Measurements from ENCODE around the gene DENND6B. TPM values are rescaled to one million over a fixed set of nuclear protein-coding genes. Genes with fewer than 3 reads are reported as not detected.

DENND6B gene
- total RNA-seq, 5 donors from 2014 or later (not counting 1 experiment from before 2014, with no cell fraction given), result 2.1 to 5.0 (median 3.5) TPM

- Mint-ChIP-seq H3K27me3 (peaks cover 12 to 25% of the 10 kb centered on the region in 2 donors), H3K4me1 (peaks cover 3 to 4% (median 4%) of the 10 kb centered on the region in 3 donors), H3K36me3 (no peaks in the 10 kb centered on the region), H3K9me3 (no peaks in the 10 kb centered on the region), H3K4me3 (no peak overlapping the region), H3K27ac (no peak overlapping the region)
- H3K36me3 ChIP-seq (ENCODE audit: control insufficient read depth in 2 of 2, extremely low read depth in 1 of 2, insufficient read depth in 1 of 2, low read length in 1 of 2), result no peaks in the 10 kb centered on the region
- H3K27ac ChIP-seq (ENCODE audit: low read length), result no peak overlapping the region
- 91% methylated on average over 10 of the region's 20 CpGs for WGBS (ENCODE audit: insufficient coverage)
- peaks cover 0 to 13% of the 10 kb centered on the region in 2 experiments for H3K4me1 ChIP-seq (ENCODE audit: control insufficient read depth in 1 of 2, extremely low read depth in 1 of 2, insufficient read depth in 2 of 2, low read length in 2 of 2)
- ATAC-seq (replicated peaks in 1 of 4) (no peak), DNase-seq (no peak)
- ChIA-PET CTCF (no interaction called here), POLR2A (no interaction called here)
- peaks cover 0 to 57% of the 10 kb centered on the region in 2 experiments for H3K27me3 ChIP-seq (replicated peaks in 1 of 2; ENCODE audit: control insufficient read depth in 2 of 2, extremely low read depth in 1 of 2, insufficient read depth in 2 of 2, low read length in 1 of 2)
- H3K9me3 ChIP-seq, result no peaks in the 10 kb centered on the region
- H3K4me3 ChIP-seq (ENCODE audit: control insufficient read depth in 1 of 2, extremely low read depth in 1 of 2, low read length in 1 of 2), result no peak overlapping the region
Measured at GRCh38 chr22:50297510-50298265, 29.1 kb downstream of the DENND6B start.

GRCh38 chr22:50296658-50297490 lies 29.9 kb downstream of the DENND6B start:
- Mint-ChIP-seq H3K27me3 (peaks cover 16 to 31% of the 10 kb centered on the region in 2 donors), H3K27ac (no peak overlapping the region), H3K4me1 (peaks cover 6% of the 10 kb centered on the region in 3 donors), H3K9me3 (no peaks in the 10 kb centered on the region), H3K36me3 (no peaks in the 10 kb centered on the region), H3K4me3 (no peak overlapping the region)
- Histone ChIP-seq H3K9me3 (no peaks in the 10 kb centered on the region), H3K36me3 (ENCODE audit: control insufficient read depth in 2 of 2, extremely low read depth in 1 of 2, insufficient read depth in 1 of 2, low read length in 1 of 2) (no peaks in the 10 kb centered on the region), H3K27me3 (replicated peaks in 1 of 2; ENCODE audit: control insufficient read depth in 2 of 2, extremely low read depth in 1 of 2, insufficient read depth in 2 of 2, low read length in 1 of 2) (peaks cover 0 to 59% of the 10 kb centered on the region in 2 experiments), H3K27ac (ENCODE audit: low read length) (no peak overlapping the region), H3K4me3 (ENCODE audit: control insufficient read depth in 1 of 2, extremely low read depth in 1 of 2, low read length in 1 of 2) (no peak overlapping the region), H3K4me1 (ENCODE audit: control insufficient read depth in 1 of 2, extremely low read depth in 1 of 2, insufficient read depth in 2 of 2, low read length in 2 of 2) (peaks cover 0 to 19% of the 10 kb centered on the region in 2 experiments)
- 88% methylated on average over 24 of the region's 29 CpGs for WGBS (ENCODE audit: insufficient coverage)
- ChIA-PET CTCF (no interaction called here), POLR2A (no interaction called here)
- ATAC-seq (replicated peaks in 1 of 4) (no peak), DNase-seq (no peak)

DNA sequence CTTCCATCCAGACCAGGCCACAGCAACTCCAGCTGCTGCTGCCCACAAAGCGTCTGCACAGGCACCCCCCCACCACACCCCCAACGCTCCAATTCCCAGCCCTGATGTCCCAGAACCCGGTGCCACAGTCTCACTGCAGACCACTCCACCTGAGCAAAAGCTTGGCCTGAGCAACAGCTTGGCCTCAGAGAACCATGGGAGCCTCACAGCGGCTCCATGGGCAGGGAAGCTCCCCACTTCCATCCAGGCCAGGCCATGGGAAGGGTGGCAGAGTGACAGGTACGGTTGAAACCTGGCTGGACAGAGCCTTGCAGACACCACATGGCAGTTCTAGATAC lies 32.5 kb downstream of the DENND6B start:
- DNase-seq, result no peak
- Histone ChIP-seq H3K36me3 (ENCODE audit: control insufficient read depth in 2 of 2, extremely low read depth in 1 of 2, insufficient read depth in 1 of 2, low read length in 1 of 2) (no peaks in the 10 kb centered on the region), H3K9me3 (no peaks in the 10 kb centered on the region), H3K4me3 (ENCODE audit: control insufficient read depth in 1 of 2, extremely low read depth in 1 of 2, low read length in 1 of 2) (no peak overlapping the region), H3K27me3 (replicated peaks in 1 of 2; ENCODE audit: control insufficient read depth in 2 of 2, extremely low read depth in 1 of 2, insufficient read depth in 2 of 2, low read length in 1 of 2) (peaks cover 0 to 69% of the 10 kb centered on the region in 2 experiments), H3K27ac (ENCODE audit: low read length) (no peak overlapping the region), H3K4me1 (ENCODE audit: control insufficient read depth in 1 of 2, extremely low read depth in 1 of 2, insufficient read depth in 2 of 2, low read length in 2 of 2) (peaks cover 0 to 22% of the 10 kb centered on the region in 2 experiments)
- peak overlapping the region in 1 of 3 donors; percentile 9 for H3K4me3 Mint-ChIP-seq
- no peaks in the 10 kb centered on the region for H3K36me3 Mint-ChIP-seq
- H3K27ac Mint-ChIP-seq, result no peak overlapping the region
- WGBS (ENCODE audit: insufficient coverage), result 21% methylated on average over 3 of the region's 5 CpGs
- ATAC-seq (replicated peaks in 1 of 4), result no peak
- POLR2A ChIA-PET, result no interaction called here
- H3K4me1 Mint-ChIP-seq, result peaks cover 6% of the 10 kb centered on the region in 3 donors
- H3K27me3 Mint-ChIP-seq, result peaks cover 23 to 33% of the 10 kb centered on the region in 2 donors
- CTCF ChIA-PET, result no interaction called here
- no peaks in the 10 kb centered on the region for H3K9me3 Mint-ChIP-seq

DNA sequence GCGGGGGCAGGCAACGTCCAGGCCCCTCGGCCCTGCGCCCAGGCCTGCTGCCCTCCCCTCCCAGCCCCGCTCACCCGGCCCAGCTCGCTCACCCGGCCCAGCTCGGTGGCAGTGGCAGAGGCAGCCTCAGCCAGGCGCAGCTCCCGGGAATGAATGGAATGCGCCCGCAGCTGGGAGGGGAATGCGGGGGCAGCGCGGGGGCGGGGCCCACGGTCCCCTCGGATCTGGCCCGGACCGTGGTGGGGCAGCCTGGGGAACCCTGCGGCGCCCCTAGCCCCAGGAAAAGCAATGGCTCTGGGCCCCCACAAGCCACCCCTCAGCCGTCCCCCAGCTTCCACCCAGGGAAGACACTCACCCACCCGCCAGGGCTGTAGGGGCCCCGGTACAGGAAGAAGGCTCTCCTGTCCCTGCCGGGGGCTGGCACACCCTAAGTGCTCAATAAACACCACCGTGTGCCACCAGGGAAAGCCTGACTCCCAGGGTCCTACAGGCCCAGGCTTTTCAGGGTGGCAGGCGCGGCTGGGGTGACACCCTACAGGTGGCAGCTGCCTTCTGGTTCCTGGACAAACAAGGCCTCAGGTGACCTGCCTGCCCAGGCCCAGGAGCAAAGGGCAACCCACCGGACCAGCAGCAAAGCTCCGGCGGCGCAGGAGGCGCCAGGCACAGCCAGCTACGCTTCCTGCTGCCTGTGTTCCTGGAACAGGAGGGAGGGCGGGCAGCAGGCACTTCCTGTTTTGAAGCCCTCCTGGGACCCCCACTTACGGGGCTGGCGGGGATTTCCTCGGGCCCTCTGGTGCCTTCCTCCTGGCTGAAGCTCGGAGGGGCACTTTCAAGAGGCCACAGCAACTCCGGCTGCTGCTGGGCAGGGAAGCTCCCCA lies 33.1 kb downstream of the DENND6B start:
- no peak overlapping the region for H3K4me3 ChIP-seq (ENCODE audit: control insufficient read depth in 1 of 2, extremely low read depth in 1 of 2, low read length in 1 of 2)
- Mint-ChIP-seq H3K27ac (no peak overlapping the region), H3K4me1 (peaks cover 6% of the 10 kb centered on the region in 3 donors), H3K27me3 (peaks cover 23 to 34% of the 10 kb centered on the region in 2 donors), H3K4me3 (peak overlapping the region in 1 of 3 donors; percentile 9), H3K36me3 (no peaks in the 10 kb centered on the region), H3K9me3 (no peaks in the 10 kb centered on the region)
- H3K36me3 ChIP-seq (ENCODE audit: control insufficient read depth in 2 of 2, extremely low read depth in 1 of 2, insufficient read depth in 1 of 2, low read length in 1 of 2), result no peaks in the 10 kb centered on the region
- 27% methylated on average over 40 of the region's 42 CpGs for WGBS (ENCODE audit: insufficient coverage)
- ChIA-PET CTCF (no interaction called here), POLR2A (no interaction called here)
- no peaks in the 10 kb centered on the region for H3K9me3 ChIP-seq
- H3K4me1 ChIP-seq (ENCODE audit: control insufficient read depth in 1 of 2, extremely low read depth in 1 of 2, insufficient read depth in 2 of 2, low read length in 2 of 2), result peaks cover 0 to 22% of the 10 kb centered on the region in 2 experiments
- H3K27ac ChIP-seq (ENCODE audit: low read length), result no peak overlapping the region
- ATAC-seq (replicated peaks in 1 of 4) (peak; percentile 11 to 48 (median 28)), DNase-seq (no peak)
- peaks cover 0 to 65% of the 10 kb centered on the region in 2 experiments for H3K27me3 ChIP-seq (replicated peaks in 1 of 2; ENCODE audit: control insufficient read depth in 2 of 2, extremely low read depth in 1 of 2, insufficient read depth in 2 of 2, low read length in 1 of 2)

GRCh38 chr22:50292643-50293440 lies 34.0 kb downstream of the DENND6B start:
- DNase-seq (no peak), ATAC-seq (replicated peaks in 1 of 4) (peak; percentile 24 to 49 (median 44))
- peaks cover 0 to 22% of the 10 kb centered on the region in 2 experiments for H3K4me1 ChIP-seq (ENCODE audit: control insufficient read depth in 1 of 2, extremely low read depth in 1 of 2, insufficient read depth in 2 of 2, low read length in 2 of 2)
- no peaks in the 10 kb centered on the region for H3K9me3 ChIP-seq
- ChIA-PET POLR2A (no interaction called here), CTCF (no interaction called here)
- no peaks in the 10 kb centered on the region for H3K36me3 ChIP-seq (ENCODE audit: control insufficient read depth in 2 of 2, extremely low read depth in 1 of 2, insufficient read depth in 1 of 2, low read length in 1 of 2)
- H3K27me3 Mint-ChIP-seq, result peaks cover 20 to 29% of the 10 kb centered on the region in 2 donors
- peak overlapping the region in 1 of 2 donors; percentile 18 for H3K4me3 ChIP-seq (ENCODE audit: control insufficient read depth in 1 of 2, extremely low read depth in 1 of 2, low read length in 1 of 2)
- H3K27ac Mint-ChIP-seq, result peak overlapping the region in 1 of 2 donors; percentile 19
- no peak overlapping the region for H3K27ac ChIP-seq (ENCODE audit: low read length)
- H3K4me3 Mint-ChIP-seq, result peak overlapping the region; percentile 24 to 71 (median 28)
- H3K27me3 ChIP-seq (replicated peaks in 1 of 2; ENCODE audit: control insufficient read depth in 2 of 2, extremely low read depth in 1 of 2, insufficient read depth in 2 of 2, low read length in 1 of 2), result peaks cover 0 to 62% of the 10 kb centered on the region in 2 experiments
- peaks cover 6% of the 10 kb centered on the region in 3 donors for H3K4me1 Mint-ChIP-seq
- 18% methylated on average over 17 of the region's 29 CpGs for WGBS (ENCODE audit: insufficient coverage)
- no peaks in the 10 kb centered on the region for H3K36me3 Mint-ChIP-seq
- no peaks in the 10 kb centered on the region for H3K9me3 Mint-ChIP-seq
